Brain microvascular endothelial cell (primary cell): ENCODE measurements around the gene GPRC5D.

Experiments
- DNase-seq: peaks from one replicate; pipeline ENCODE4 v3.0.0-alpha.2; 2020
- H3K27ac ChIP-seq: fragments of 250-450 bp; sonication (Bioruptor Pico); 2 replicates; pipeline ENCODE4 v1.5.1; 2020; ENCODE audit warnings: mild to moderate bottlenecking, moderate library complexity
- H3K27me3 ChIP-seq: fragments of 250-450 bp; sonication (Bioruptor Pico); replicated peaks from 2 replicates; pipeline ENCODE4 v1.5.1; 2020; ENCODE audit warnings: mild to moderate bottlenecking
- H3K36me3 ChIP-seq: fragments of 250-450 bp; sonication (Bioruptor Pico); replicated peaks from 2 replicates; pipeline ENCODE4 v1.5.1; 2020; ENCODE audit warnings: mild to moderate bottlenecking
- H3K4me3 ChIP-seq: 2 replicates; pipeline ENCODE4 v1.5.1; 2011; ENCODE audit warnings: low read depth, mild to moderate bottlenecking, control low read depth, low read length, moderate library complexity
- in situ Hi-C: cut with HindIII; loops from 2 replicates; pipeline ENCODE4 v1.10.0; 2017; ENCODE audit warnings: low sequenced_read_pairs, low pct_ligation_motif_present
- TF ChIP-seq, protein P1 (sequence below): IDR thresholded peaks from 2 replicates; pipeline ENCODE4 v1.5.1; 2011; ENCODE audit warnings: low read depth, mild to moderate bottlenecking, moderate library complexity, low read length, control low read depth, inconsistent platforms; ENCODE audit errors: missing control alignments

The GPRC5D gene

DNA sequence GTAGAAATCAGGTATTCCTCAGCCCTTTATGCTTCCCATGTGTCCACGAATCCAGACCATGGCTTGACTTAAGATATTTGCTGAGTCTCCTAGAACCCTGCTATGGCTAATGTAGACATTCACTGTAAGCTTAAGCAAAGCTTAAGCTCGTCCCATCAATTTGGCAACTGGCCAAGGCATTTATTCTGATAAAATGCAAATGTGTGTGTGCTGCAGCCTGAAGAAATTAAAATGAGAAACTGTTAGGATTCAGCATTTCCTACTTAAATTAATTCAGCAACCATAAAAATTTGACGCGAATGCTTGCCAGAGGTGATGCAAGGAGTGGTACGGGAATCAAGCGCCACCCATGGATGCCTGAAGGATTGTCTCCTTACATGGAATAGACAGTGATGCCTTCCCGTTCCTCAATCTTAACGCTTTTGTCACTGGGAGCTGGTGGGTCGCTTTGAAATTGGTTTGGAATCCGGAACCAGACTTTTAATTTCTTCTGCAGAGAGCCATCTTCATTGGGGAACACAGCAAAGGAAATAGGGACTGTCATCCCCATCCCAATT is 34.9 kb upstream of the GPRC5D start:
- DNase-seq: no peak
- no peaks in the 10 kb centered on the region for H3K27me3 ChIP-seq
- no peak overlapping the region for H3K4me3 ChIP-seq
- peaks cover 8% of the 10 kb centered on the region for H3K36me3 ChIP-seq
- in situ Hi-C loops: loop anchor here (25.0 kb wide), 1 partner anchor 225 kb away; no protein-coding TSS in a partner anchor
- no peak overlapping the region for H3K27ac ChIP-seq
- TF ChIP-seq, protein P1, sequence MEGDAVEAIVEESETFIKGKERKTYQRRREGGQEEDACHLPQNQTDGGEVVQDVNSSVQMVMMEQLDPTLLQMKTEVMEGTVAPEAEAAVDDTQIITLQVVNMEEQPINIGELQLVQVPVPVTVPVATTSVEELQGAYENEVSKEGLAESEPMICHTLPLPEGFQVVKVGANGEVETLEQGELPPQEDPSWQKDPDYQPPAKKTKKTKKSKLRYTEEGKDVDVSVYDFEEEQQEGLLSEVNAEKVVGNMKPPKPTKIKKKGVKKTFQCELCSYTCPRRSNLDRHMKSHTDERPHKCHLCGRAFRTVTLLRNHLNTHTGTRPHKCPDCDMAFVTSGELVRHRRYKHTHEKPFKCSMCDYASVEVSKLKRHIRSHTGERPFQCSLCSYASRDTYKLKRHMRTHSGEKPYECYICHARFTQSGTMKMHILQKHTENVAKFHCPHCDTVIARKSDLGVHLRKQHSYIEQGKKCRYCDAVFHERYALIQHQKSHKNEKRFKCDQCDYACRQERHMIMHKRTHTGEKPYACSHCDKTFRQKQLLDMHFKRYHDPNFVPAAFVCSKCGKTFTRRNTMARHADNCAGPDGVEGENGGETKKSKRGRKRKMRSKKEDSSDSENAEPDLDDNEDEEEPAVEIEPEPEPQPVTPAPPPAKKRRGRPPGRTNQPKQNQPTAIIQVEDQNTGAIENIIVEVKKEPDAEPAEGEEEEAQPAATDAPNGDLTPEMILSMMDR: no peak

DNA sequence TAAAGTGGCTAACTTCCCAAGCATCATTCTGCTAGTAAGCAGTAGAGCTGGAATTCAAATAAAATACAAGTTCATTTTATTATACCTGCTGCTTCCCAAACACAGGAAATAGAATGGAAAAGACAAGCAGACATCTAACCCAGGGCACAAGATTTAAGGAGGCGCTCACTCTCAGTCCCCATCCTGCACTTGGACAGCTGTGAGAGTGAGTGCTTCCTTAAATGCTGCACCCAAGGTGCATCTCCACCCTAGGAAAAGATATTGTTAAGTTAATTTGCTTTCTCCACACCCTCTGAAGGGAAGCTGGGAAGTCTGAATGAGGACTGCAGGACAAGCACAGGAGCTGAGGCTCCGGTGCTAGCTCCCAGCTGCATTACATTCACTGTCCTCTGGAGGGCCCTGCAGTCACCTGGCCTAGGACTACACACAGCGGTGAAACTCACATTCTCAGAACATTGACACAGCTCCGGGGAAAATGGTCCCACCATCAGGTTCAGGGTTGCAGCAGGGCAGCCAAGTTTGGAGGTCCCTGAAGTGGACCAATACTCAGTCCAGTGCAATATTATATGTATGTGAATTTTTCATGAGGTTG is 33.9 kb upstream of the GPRC5D start:
- no peak overlapping the region for H3K27ac ChIP-seq
- TF ChIP-seq, protein P1: peak; percentile 74
- peaks cover 8% of the 10 kb centered on the region for H3K36me3 ChIP-seq
- no peaks in the 10 kb centered on the region for H3K27me3 ChIP-seq
- no peak overlapping the region for H3K4me3 ChIP-seq
- in situ Hi-C loops: loop anchor here (25.0 kb wide), 1 partner anchor 226 kb away; no protein-coding TSS in a partner anchor
- DNase-seq: peak; percentile 37

DNA sequence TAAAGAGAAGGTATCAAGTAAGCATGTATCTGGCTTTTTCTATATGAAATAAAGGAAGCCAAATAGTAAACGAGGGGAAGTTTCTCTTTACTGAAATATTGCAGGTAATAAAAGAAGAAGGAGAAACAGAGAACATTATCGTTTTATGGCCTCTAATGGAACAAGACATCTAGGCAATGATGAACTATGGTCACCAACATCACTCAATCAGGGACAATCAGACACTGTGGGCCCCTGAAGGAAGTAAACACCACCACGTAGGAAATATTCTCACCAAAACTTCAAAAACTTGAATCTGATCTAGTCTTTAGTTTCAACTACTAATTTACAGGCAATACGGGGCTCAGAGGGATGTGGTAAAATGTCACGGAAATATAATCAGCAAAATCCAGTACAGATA is 32.2 kb upstream of the GPRC5D start:
- DNase-seq: no peak
- Histone ChIP-seq H3K4me3 (no peak overlapping the region), H3K36me3 (peaks cover 8% of the 10 kb centered on the region), H3K27me3 (no peaks in the 10 kb centered on the region), H3K27ac (no peak overlapping the region)
- in situ Hi-C loops: loop anchor here (25.0 kb wide), 1 partner anchor 228 kb away; no protein-coding TSS in a partner anchor
- TF ChIP-seq, protein P1: no peak

DNA sequence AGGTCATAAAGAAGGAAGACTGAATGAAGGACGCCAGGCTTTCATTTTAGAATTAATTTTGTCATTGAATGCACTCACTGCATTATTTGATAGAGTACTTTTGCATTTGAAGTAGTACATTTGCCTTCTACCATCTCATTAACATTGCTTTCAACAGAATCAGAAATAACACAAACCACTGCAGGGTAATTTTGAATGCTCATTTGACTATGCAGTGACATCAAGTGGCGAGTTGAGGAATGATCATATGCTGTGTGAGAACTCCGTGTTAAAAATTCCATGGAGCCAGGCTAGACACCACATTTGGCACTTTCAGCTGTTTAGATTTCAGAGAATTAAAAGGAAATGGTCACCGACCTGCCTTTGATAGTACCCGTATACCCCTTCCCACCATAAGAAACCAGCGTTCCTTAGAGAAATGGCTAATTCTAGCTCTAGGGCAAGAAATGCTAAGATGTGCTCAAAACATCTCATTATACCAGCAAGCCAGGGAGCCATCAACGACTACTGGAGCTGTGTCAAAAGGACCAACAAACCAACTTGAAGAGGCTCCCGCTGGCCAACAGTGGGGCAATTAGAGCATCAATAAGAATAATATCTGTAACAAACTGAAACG is 31.6 kb upstream of the GPRC5D start:
- Histone ChIP-seq H3K27me3 (no peaks in the 10 kb centered on the region), H3K36me3 (peaks cover 7% of the 10 kb centered on the region), H3K27ac (no peak overlapping the region), H3K4me3 (no peak overlapping the region)
- in situ Hi-C loops: loop anchor here (25.0 kb wide), 1 partner anchor 229 kb away; no protein-coding TSS in a partner anchor
- DNase-seq: peak; percentile 49
- TF ChIP-seq, protein P1: peak; percentile 71

DNA sequence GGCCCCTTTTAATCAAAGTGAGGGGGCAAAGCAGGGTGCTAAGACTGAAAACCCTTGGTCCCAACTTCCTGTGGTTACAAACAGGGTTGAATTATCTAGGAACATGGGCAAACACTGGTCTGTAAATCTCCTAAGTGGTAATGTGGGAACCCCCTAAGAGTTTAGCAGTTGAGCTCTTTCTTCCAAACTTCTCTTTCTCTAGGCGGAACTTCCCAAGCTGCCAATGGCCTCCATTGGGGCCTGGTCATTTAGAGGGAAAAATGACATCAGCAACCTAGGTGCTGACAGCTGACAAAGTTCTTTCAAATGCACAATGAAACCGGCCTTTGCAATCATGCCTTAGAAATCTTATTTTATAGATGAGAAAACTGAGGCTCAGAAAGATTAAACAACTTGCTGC is 30.4 kb upstream of the GPRC5D start:
- Histone ChIP-seq H3K36me3 (peaks cover 7% of the 10 kb centered on the region), H3K27ac (no peak overlapping the region), H3K4me3 (no peak overlapping the region), H3K27me3 (no peaks in the 10 kb centered on the region)
- TF ChIP-seq, protein P1: no peak
- in situ Hi-C loops: loop anchor here (25.0 kb wide), 1 partner anchor 230 kb away; no protein-coding TSS in a partner anchor
- DNase-seq: no peak
